SK-N-MC (cell line): ENCODE measurements around the gene RHEB.

Experiments used
- DNase-seq: peaks from one replicate; pipeline ENCODE4 v3.0.0-alpha.2; 2011; ENCODE audit warnings: low read depth, low spot score
- H3K27ac ChIP-seq: fragments of 200-600 bp; sonication (generic); 2 replicates; pipeline ENCODE4 v1.5.1; 2016; ENCODE audit warnings: mixed run types
- H3K36me3 ChIP-seq: fragments of 200-600 bp; sonication (generic); 2 replicates; pipeline ENCODE4 v1.6.1; 2017; ENCODE audit warnings: antibody characterized with exemption, low read length, mixed read lengths; ENCODE audit not compliant: insufficient read depth
- H3K4me3 ChIP-seq: fragments of 200-600 bp; sonication (generic); 2 replicates; pipeline ENCODE4 v1.5.1; 2016
- H3K9ac ChIP-seq: fragments of 200-600 bp; sonication (generic); 2 replicates; pipeline ENCODE4 v1.8.0; 2017; ENCODE audit warnings: mixed run types, mixed read lengths; ENCODE audit not compliant: insufficient read length
- H3K9me3 ChIP-seq: fragments of 200-600 bp; sonication (generic); 2 replicates; pipeline ENCODE4 v1.6.1; 2017; ENCODE audit warnings: low read depth, mild to moderate bottlenecking, antibody characterized with exemption, low read length, moderate library complexity, mixed read lengths
- EZH2 ChIP-seq: fragments of 200-600 bp; sonication (generic); IDR thresholded peaks from one replicate; pipeline ENCODE4 v1.6.1; 2017; ENCODE audit warnings: antibody characterized with exemption
- FOXP2 ChIP-seq: optimal IDR thresholded peaks from 2 replicates; pipeline ENCODE3; 2011; ENCODE audit warnings: mild to moderate bottlenecking, moderate library complexity; ENCODE audit not compliant: insufficient read depth; ENCODE audit errors: extremely low read length, control extremely low read depth
- POLR2AphosphoS5 ChIP-seq: IDR thresholded peaks from 2 replicates; pipeline ENCODE4 v1.6.1; 2012; ENCODE audit warnings: mild to moderate bottlenecking, low read depth, low read length, borderline replicate concordance

The RHEB gene

GRCh38 chr7:151552352-151553028 lies 32.8 kb upstream of the RHEB start:
- DNase-seq, result no peak
- Histone ChIP-seq H3K36me3 (no peaks in the 10 kb centered on the region), H3K9me3 (peaks cover 3% of the 10 kb centered on the region; the same call in 1 of the 2 replicates), H3K4me3 (no peak overlapping the region), H3K9ac (no peak overlapping the region), H3K27ac (no peak overlapping the region)
- TF ChIP-seq FOXP2 (no peak), EZH2 (no peak), POLR2AphosphoS5 (no peak)

GRCh38 chr7:151551820-151552219 lies 32.1 kb upstream of the RHEB start:
- H3K27ac ChIP-seq, result no peak overlapping the region
- H3K4me3 ChIP-seq, result no peak overlapping the region
- no peak overlapping the region for H3K9ac ChIP-seq
- no peak for TF ChIP-seq FOXP2
- TF ChIP-seq POLR2AphosphoS5, result no peak
- no peak for TF ChIP-seq EZH2
- no peaks in the 10 kb centered on the region for H3K36me3 ChIP-seq
- H3K9me3 ChIP-seq, result peaks cover 3% of the 10 kb centered on the region; the same call in 1 of the 2 replicates
- no peak for DNase-seq

GRCh38 chr7:151550656-151551286 lies 31.1 kb upstream of the RHEB start:
- DNase-seq, result peak; percentile 80
- no peaks in the 10 kb centered on the region for H3K36me3 ChIP-seq
- H3K27ac ChIP-seq, result peak overlapping the region; percentile 82

GRCh38 chr7:151549644-151550043 lies 29.9 kb upstream of the RHEB start:
- TF ChIP-seq FOXP2 (no peak), POLR2AphosphoS5 (no peak), EZH2 (no peak)
- no peaks in the 10 kb centered on the region for H3K36me3 ChIP-seq

More at GRCh38 chr7:151550656-151551286, 31.1 kb upstream of the RHEB start:
- Histone ChIP-seq H3K4me3 (peak overlapping the region; percentile 12; the same call in 1 of the 2 replicates), H3K9me3 (peaks cover 3% of the 10 kb centered on the region; the same call in 1 of the 2 replicates), H3K9ac (peak overlapping the region; percentile 0)
- TF ChIP-seq EZH2 (no peak), FOXP2 (no peak), POLR2AphosphoS5 (peak; percentile 17; the same call in 1 of the 2 replicates)

GRCh38 chr7:151549083-151549482 lies 29.4 kb upstream of the RHEB start:
- Histone ChIP-seq H3K9ac (no peak overlapping the region), H3K36me3 (no peaks in the 10 kb centered on the region), H3K27ac (peak overlapping the region; percentile 16; the same call in 1 of the 2 replicates), H3K4me3 (no peak overlapping the region), H3K9me3 (peaks cover 3% of the 10 kb centered on the region; the same call in 1 of the 2 replicates)
- TF ChIP-seq POLR2AphosphoS5 (no peak), FOXP2 (no peak), EZH2 (no peak)
- no peak for DNase-seq

More at GRCh38 chr7:151549644-151550043, 29.9 kb upstream of the RHEB start:
- H3K27ac ChIP-seq, result no peak overlapping the region
- peaks cover 3% of the 10 kb centered on the region; the same call in 1 of the 2 replicates for H3K9me3 ChIP-seq
- no peak overlapping the region for H3K4me3 ChIP-seq
- DNase-seq, result no peak
- no peak overlapping the region for H3K9ac ChIP-seq

- TF ChIP-seq POLR2AphosphoS5 (no peak), FOXP2 (no peak), EZH2 (no peak)
- H3K9ac ChIP-seq, result no peak overlapping the region
- H3K9me3 ChIP-seq, result no peaks in the 10 kb centered on the region
- H3K27ac ChIP-seq, result no peak overlapping the region
- no peak for DNase-seq
- H3K36me3 ChIP-seq, result no peaks in the 10 kb centered on the region
- H3K4me3 ChIP-seq, result no peak overlapping the region
These were observed 24.5 kb upstream of the RHEB start for GRCh38 chr7:151544183-151544582.

GRCh38 chr7:151542606-151543130 lies 23.0 kb upstream of the RHEB start:
- no peak overlapping the region for H3K9ac ChIP-seq
- H3K4me3 ChIP-seq, result no peak overlapping the region
- H3K27ac ChIP-seq, result no peak overlapping the region
- H3K36me3 ChIP-seq, result no peaks in the 10 kb centered on the region
- H3K9me3 ChIP-seq, result no peaks in the 10 kb centered on the region
- TF ChIP-seq FOXP2, result no peak
- TF ChIP-seq POLR2AphosphoS5, result no peak
- TF ChIP-seq EZH2, result no peak
- DNase-seq, result no peak

- H3K9ac ChIP-seq, result no peak overlapping the region
- H3K27ac ChIP-seq, result no peak overlapping the region
- no peaks in the 10 kb centered on the region for H3K36me3 ChIP-seq
- H3K4me3 ChIP-seq, result no peak overlapping the region
- no peak for TF ChIP-seq POLR2AphosphoS5
- no peak for TF ChIP-seq FOXP2
- TF ChIP-seq EZH2, result no peak
- H3K9me3 ChIP-seq, result no peaks in the 10 kb centered on the region
- no peak for DNase-seq
These were observed 22.2 kb upstream of the RHEB start for GRCh38 chr7:151541709-151542499.
